Fibroblast of mammary gland (primary cell): ENCODE data around the gene CUL4A.
A peak's percentile ranks its signal among the peaks of the same experiment; 100 is the strongest.

Experiments
- DNase-seq: peaks from one replicate; pipeline ENCODE4 v3.0.0-alpha.2; 2010; ENCODE audit warnings: low read depth
- H3K4me3 ChIP-seq: 2 replicates; pipeline ENCODE4 v1.5.1; 2011; ENCODE audit warnings: low read depth, mild to moderate bottlenecking, low read length, moderate library complexity; ENCODE audit not compliant: control insufficient read depth
- CTCF ChIP-seq: conservative IDR thresholded peaks from 2 replicates; pipeline ENCODE4 v1.5.1; 2011; ENCODE audit warnings: low read depth, low read length, inconsistent platforms; ENCODE audit not compliant: control insufficient read depth, insufficient read depth

CUL4A gene

GRCh38 chr13:113272031-113272430 is 62.6 kb downstream of the CUL4A start:
- no peak overlapping the region for H3K4me3 ChIP-seq
- DNase-seq = no peak
- no peak for TF ChIP-seq CTCF

DNA sequence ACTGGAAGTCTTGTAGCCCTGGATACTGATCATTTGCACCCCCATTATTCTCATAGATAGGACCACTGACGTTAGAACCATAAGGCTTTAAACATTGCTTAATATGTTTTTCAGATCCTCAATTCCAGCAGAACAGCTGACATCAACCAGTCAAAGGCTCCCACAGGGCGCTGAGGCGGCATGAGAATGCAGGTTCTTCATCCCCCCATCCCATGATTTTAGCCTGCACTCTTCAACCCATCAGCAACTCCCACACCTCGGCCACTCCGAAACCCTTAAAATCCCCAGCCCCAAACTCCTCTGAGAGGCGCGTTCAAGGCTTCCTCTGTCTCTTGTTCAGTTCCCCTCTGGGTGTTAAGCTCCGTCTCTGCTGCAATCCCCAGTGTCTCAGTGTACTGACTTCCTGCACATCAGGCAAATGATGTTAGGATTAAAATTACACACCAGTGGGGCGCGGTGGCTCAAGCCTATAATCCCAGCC is 63.3 kb downstream of the CUL4A start:
- no peak for TF ChIP-seq CTCF
- no peak overlapping the region for H3K4me3 ChIP-seq
- DNase-seq = peak; percentile 70

GRCh38 chr13:113273321-113273720 is 63.9 kb downstream of the CUL4A start:
- TF ChIP-seq CTCF = no peak
- H3K4me3 ChIP-seq = no peak overlapping the region
- no peak for DNase-seq

- no peak for TF ChIP-seq CTCF
- DNase-seq = peak; percentile 81
- no peak overlapping the region for H3K4me3 ChIP-seq
Observed at GRCh38 chr13:113273851-113274590, 64.6 kb downstream of the CUL4A start.

- DNase-seq = no peak
- no peak for TF ChIP-seq CTCF
- H3K4me3 ChIP-seq = no peak overlapping the region
Observed at GRCh38 chr13:113274721-113275120, 65.3 kb downstream of the CUL4A start.

DNA sequence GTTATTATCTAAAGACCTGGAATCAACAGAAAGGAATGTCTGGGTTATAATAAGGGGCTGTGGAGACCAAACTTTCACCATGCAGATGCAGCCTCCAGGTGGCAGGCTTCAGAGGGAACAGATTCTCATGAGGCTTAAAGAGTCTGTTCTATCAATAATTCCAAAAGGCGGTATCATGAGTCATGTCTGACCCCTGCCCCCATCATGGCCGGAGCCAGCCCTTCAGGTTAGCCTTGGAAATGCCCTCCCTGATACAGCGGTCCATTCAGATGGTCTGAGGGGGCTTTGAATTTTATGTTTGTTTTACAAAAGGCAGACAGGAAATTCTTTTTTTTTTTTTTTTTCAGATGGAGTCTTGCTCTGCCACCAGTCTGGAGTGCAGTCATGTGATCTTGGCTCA is 66.0 kb downstream of the CUL4A start:
- DNase-seq = peak; percentile 77
- TF ChIP-seq CTCF = peak; percentile 62
- no peak overlapping the region for H3K4me3 ChIP-seq
